Heart right ventricle (tissue), 16 donors: ENCODE results near the gene NCKAP5. TPM values are rescaled to one million over a fixed set of nuclear protein-coding genes. Genes with fewer than 3 reads are reported as not detected.

Experiments
- ATAC-seq, 8 donors: fragments of 200-7000 bp; cut with Tn5 transposase; one replicate each; pipeline ENCODE4 v1.9.1; 2020; ENCODE audit warnings: mild to moderate bottlenecking in 8 of 8, moderate library complexity in 8 of 8, moderate number of reproducible peaks in 1 of 8
- DNase-seq, 2 donors: peaks; one replicate each; pipeline ENCODE4 v3.0.0-alpha.2; 2020
- H3K27ac ChIP-seq, 10 donors: fragments of 200-600 bp; sonication (generic) in 2 of 10; one replicate each; pipeline versions ENCODE4 v1.5.0 to v1.8.0; 2020 to 2022; ENCODE audit warnings: mild to moderate bottlenecking in 3 of 10
- H3K27me3 ChIP-seq, 7 donors: fragments of 200-600 bp; one replicate each; pipeline ENCODE4 v1.8.0; 2021 to 2022; ENCODE audit warnings: mild to moderate bottlenecking in 2 of 7
- H3K36me3 ChIP-seq, 9 donors: fragments of 200-600 bp; sonication (generic) in 1 of 9; one replicate each; pipeline versions ENCODE4 v1.5.0 to v1.8.0; 2020 to 2022; ENCODE audit warnings: mild to moderate bottlenecking in 2 of 9
- H3K4me1 ChIP-seq, 9 donors: fragments of 200-600 bp; sonication (generic) in 1 of 9; one replicate each; pipeline versions ENCODE4 v1.5.0 to v1.8.0; 2020 to 2022; ENCODE audit warnings: mild to moderate bottlenecking in 4 of 9
- H3K4me3 ChIP-seq, 10 donors: fragments of 200-600 bp; sonication (generic) in 2 of 10; one replicate each; pipeline versions ENCODE4 v1.5.0 to v1.8.0; 2020 to 2022; ENCODE audit warnings: mild to moderate bottlenecking in 7 of 10, moderate library complexity in 2 of 10
- H3K9me3 ChIP-seq, 11 donors: fragments of 200-600 bp in 10 of 11; sonication (generic) in 2 of 11; one replicate each; pipeline versions ENCODE4 v1.5.0 to v1.8.0; 2013 to 2022; ENCODE audit warnings: mild to moderate bottlenecking in 2 of 11, control low read depth in 1 of 11, moderate library complexity in 1 of 11
- WGBS, 2 donors: extraction: QIAGEN DNeasy Blood & Tissue Kit; methylation state at CpG; one replicate each; pipeline ENCODE4 v1.1.7; 2013; ENCODE audit warnings: inconsistent platforms in 1 of 2; 5-methylcytosine and 5-hydroxymethylcytosine counted together
- intact Hi-C, 10 donors: fragments of 100-400 bp; cut with DNase I; formaldehyde crosslinking; loops; one replicate each; pipeline versions ENCODE4 v1.11.1 to v1.14.2; 2022
- polyA plus RNA-seq, 2 donors: library from polyadenylated mRNA; stranded (reverse); fragments of 200-250 nt; gene quantifications; one replicate each; pipeline ENCODE4 v1.2.3, GENCODE V29; 2013
- total RNA-seq, 10 donors: library from RNA; stranded (reverse); fragmentation: NEBNext Ultra II Directional in 3 of 10; extraction: Animal tissue kit (Norgen Biotek cat#: 25700) in 3 of 10; gene quantifications; one replicate each; pipeline versions ENCODE4 v1.2.1 to v1.2.4, GENCODE V29; 2021 to 2023
- TF ChIP-seq, protein P1 (sequence below), 9 donors: fragments of 200-600 bp; sonication (generic) in 2 of 9; IDR thresholded peaks; one replicate each; pipeline versions ENCODE4 v1.5.0 to v1.8.0; 2021 to 2022; ENCODE audit warnings: antibody characterized with exemption in 9 of 9, mild to moderate bottlenecking in 5 of 9, moderate library complexity in 1 of 9
- donor health status: Arrhythmogenic right ventricular cardiomyopathy.
- donor health status: ischemic (EF 13 %, LVEDD 7.1; RV severe dilation, severe dysfunction).
- donor health status: healthy with polysubstance abuse.
- donor health status: DM: no; HTN: yes; CAD: no.
- donor health status: DM: no; HTN: no; CAD: no.
- donor health status: ischemic (EF 25% LVEDD 6.9; RV normal size, moderate dysfunction).
- donor health status: ischemic (EF 25% LVEDD 5.7; RV mildly dilated, moderate dysfunction).
- donor health status: healthy.
- donor health status: DM: yes; HTN: yes; CAD: no.
- donor health status: Ischemic cardiomyopathy.
- donor health status: ischemic (EF 35%, LVEDD 5.7; RV mildly dilated, moderate dysfunction).
- donor health status: nonischemic (EF 11% LVEDD 7.7; RV severe dilation, severe dysfunction).
- donor health status: DM: yes; HTN: yes; CAD: no.
- donor health status: PGD.
- donor health status: ischemic (EF 29% LVEDD 5.4; RV normal size, mild dysfunction).
- donor health status: nonischemic (EF 23%, LVEDD 6.1; RV moderate dilation, normal function).

Gene NCKAP5
- total and polyA plus RNA-seq, 12 donors = 0.57 to 11.7 (median 6.2) TPM

DNA sequence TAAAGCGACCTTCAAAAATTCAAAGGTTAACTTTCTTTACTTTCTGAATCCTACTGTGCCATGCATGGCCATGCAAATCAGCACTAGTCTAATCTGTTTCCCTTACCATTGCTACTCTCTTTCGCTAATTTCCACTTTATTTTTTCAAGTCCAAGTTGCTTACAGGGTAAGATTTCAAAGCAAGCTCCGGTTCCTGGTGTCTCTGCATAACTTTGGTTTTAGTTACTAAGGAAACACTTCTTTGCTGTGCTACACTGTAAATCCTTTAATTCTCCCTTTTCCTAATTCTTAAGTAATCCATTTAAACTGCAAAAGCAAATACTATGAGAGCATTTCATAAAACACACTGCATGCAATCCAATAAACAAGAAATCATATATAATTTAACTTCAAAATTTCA, 514.7 kb downstream of the NCKAP5 start:
- no peaks in the 10 kb centered on the region for H3K36me3 ChIP-seq
- H3K9me3 ChIP-seq = no peaks in the 10 kb centered on the region
- H3K27ac ChIP-seq = no peak overlapping the region
- H3K4me3 ChIP-seq = no peak overlapping the region
- no peaks in the 10 kb centered on the region for H3K27me3 ChIP-seq
- ATAC-seq (no peak), DNase-seq (no peak)
- TF ChIP-seq, protein P1, sequence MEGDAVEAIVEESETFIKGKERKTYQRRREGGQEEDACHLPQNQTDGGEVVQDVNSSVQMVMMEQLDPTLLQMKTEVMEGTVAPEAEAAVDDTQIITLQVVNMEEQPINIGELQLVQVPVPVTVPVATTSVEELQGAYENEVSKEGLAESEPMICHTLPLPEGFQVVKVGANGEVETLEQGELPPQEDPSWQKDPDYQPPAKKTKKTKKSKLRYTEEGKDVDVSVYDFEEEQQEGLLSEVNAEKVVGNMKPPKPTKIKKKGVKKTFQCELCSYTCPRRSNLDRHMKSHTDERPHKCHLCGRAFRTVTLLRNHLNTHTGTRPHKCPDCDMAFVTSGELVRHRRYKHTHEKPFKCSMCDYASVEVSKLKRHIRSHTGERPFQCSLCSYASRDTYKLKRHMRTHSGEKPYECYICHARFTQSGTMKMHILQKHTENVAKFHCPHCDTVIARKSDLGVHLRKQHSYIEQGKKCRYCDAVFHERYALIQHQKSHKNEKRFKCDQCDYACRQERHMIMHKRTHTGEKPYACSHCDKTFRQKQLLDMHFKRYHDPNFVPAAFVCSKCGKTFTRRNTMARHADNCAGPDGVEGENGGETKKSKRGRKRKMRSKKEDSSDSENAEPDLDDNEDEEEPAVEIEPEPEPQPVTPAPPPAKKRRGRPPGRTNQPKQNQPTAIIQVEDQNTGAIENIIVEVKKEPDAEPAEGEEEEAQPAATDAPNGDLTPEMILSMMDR (IDR thresholded peaks at IDR 0.05) = no peak
- intact Hi-C loops = no loop called here
- H3K4me1 ChIP-seq = peaks cover 0 to 6% (median 0%) of the 10 kb centered on the region in 9 donors
- 73 to 88% methylated on average over 3 of the region's 3 CpGs for WGBS, 2 donors

GRCh38 chr2:133045787-133046186, 522.5 kb downstream of the NCKAP5 start:
- H3K36me3 ChIP-seq = no peaks in the 10 kb centered on the region
- TF ChIP-seq, protein P1 (IDR thresholded peaks at IDR 0.05) = no peak
- H3K4me1 ChIP-seq = no peaks in the 10 kb centered on the region
- intact Hi-C loops = no loop called here
- DNase-seq = no peak
- no peaks in the 10 kb centered on the region for H3K9me3 ChIP-seq
- no peak overlapping the region for H3K4me3 ChIP-seq
- 62 to 66% methylated on average over 5 of the region's 5 CpGs for WGBS, 2 donors
- H3K27ac ChIP-seq = no peak overlapping the region
- ATAC-seq = no peak
- H3K27me3 ChIP-seq = no peaks in the 10 kb centered on the region

- H3K27me3 ChIP-seq = no peaks in the 10 kb centered on the region
- H3K4me1 ChIP-seq = no peaks in the 10 kb centered on the region
- H3K27ac ChIP-seq = no peak overlapping the region
- DNase-seq (no peak), ATAC-seq (no peak)
- no peak overlapping the region for H3K4me3 ChIP-seq
- no peaks in the 10 kb centered on the region for H3K9me3 ChIP-seq
- no peaks in the 10 kb centered on the region for H3K36me3 ChIP-seq
- intact Hi-C loops = no loop called here
- TF ChIP-seq, protein P1 (IDR thresholded peaks at IDR 0.05) = no peak
- WGBS, 2 donors = 80 to 89% methylated on average over 4 of the region's 4 CpGs
Measured at GRCh38 chr2:133044556-133044955, 523.7 kb downstream of the NCKAP5 start.

DNA sequence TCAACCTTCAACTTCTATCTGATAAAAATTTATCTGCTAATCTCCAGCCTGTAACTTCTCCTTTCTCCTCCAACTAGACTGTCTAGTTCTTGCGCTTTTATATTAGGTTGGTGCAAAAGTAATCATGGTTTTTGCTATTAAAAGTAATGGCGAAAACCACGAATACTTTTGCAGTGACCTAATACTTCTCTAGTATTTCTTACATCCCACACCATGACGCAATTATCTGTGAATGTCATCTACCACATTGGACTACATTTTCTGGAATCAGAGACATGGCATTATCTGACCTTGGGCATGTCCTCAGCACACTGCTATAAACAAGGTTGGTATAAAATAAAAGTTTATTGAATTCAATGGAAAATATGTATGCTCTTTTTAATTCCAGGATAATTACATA, 528.1 kb downstream of the NCKAP5 start:
- DNase-seq (no peak), ATAC-seq (no peak)
- TF ChIP-seq, protein P1 (IDR thresholded peaks at IDR 0.05) = no peak
- H3K36me3 ChIP-seq = no peaks in the 10 kb centered on the region
- intact Hi-C loops = no loop called here
- peaks cover 0 to 30% (median 0%) of the 10 kb centered on the region in 11 donors for H3K9me3 ChIP-seq
- H3K4me3 ChIP-seq = no peak overlapping the region
- H3K27me3 ChIP-seq = no peaks in the 10 kb centered on the region
- H3K4me1 ChIP-seq = no peaks in the 10 kb centered on the region
- no peak overlapping the region for H3K27ac ChIP-seq
- 79 to 88% methylated on average over 4 of the region's 4 CpGs for WGBS, 2 donors
